RCC 7860 (cell line): ENCODE results near the gene CA10.

Experiments used
- DNase-seq: peaks from one replicate; pipeline ENCODE4 v3.0.0-alpha.2; 2015; ENCODE audit warnings: low spot score
- FAIRE-seq: peaks from 2 replicates; lab custom pipeline; 2012; peaks lifted over from hg19 to GRCh38; lab: Jason Lieb, UNC

Gene CA10

DNA sequence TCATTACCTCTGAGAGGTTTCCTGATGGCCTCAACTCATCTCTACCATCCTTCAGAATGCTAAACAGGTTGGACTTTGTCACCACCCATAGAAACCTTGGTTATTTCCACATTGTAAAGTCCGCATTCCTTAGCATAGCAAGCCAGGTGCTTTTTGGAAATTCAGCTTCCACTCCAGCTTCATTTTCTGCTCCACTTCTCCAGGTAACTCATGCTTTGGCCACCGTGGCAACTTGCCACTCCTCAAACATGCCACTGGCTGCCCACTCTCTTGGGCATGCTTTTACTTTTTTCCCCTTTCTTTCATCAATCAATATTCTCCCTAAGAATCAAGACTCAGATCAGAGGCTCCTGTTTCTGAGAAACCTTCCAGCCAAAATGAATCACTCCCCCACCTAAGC, 203.3 kb downstream of the CA10 start:
- FAIRE-seq (no peak), DNase-seq (no peak)

DNA sequence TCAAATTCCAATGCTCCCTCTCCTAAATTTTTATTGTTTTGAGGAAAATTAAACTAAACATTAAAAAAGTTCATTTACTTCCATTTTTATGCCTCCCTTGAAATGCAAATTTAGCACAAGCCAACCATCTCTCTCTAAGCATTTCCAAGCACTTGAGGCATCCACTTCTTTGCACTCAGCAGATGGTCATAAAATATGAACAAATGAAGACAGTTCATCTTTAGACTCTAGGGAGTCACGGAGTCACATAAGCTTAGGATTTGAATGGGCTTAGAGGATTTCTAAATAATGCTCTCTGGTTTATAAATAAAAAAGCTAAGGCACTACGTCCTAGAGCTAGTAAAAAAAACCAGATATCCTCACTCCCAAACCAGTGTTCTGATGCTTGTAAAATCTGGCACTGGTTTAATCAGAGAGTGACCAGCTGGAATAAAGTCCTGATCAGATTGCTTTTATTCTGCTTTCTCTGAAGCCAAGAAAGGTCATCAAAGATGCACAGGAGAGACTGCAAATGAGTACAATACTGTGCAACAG, 204.2 kb downstream of the CA10 start:
- FAIRE-seq = no peak
- DNase-seq = no peak

DNA sequence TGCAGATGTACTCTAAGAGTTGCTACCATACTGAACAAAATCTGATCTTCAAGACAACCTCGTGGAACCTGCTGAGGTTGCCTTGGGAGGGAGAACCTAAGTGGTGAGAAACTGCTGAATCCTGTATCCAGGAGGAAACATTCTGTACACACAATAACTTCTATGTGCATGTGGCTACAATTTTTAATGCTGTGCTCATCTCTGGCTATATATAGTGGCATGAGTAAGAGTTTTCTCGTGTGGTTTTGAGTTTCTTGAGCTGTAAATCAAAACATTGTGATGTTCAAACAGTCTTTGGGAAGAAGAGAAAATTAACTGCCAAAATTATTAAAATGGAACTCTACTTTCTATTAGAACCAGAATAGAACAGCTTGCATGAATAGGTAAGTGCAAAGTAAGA, 206.8 kb downstream of the CA10 start:
- no peak for DNase-seq
- FAIRE-seq = no peak

DNA sequence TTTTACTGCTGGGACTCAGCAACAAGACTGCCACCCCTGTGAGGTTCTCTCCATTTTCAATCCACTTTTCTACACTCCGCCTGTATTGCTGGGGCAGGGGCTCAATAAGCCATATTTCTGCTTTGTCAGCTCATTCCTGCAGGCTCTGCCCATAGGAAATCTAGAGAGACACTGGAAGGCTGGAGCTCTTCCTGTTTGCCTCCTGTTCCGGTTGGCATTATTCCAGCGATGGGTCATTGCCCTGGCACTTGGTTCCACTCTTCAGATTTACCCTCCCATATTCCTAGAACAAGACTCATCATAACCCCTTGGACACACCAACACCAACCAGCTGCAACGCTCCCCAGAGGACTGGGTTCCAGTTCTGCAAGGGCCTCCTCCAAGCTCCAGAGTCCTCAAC, 210.4 kb downstream of the CA10 start:
- FAIRE-seq (no peak), DNase-seq (peak; percentile 20)

DNA sequence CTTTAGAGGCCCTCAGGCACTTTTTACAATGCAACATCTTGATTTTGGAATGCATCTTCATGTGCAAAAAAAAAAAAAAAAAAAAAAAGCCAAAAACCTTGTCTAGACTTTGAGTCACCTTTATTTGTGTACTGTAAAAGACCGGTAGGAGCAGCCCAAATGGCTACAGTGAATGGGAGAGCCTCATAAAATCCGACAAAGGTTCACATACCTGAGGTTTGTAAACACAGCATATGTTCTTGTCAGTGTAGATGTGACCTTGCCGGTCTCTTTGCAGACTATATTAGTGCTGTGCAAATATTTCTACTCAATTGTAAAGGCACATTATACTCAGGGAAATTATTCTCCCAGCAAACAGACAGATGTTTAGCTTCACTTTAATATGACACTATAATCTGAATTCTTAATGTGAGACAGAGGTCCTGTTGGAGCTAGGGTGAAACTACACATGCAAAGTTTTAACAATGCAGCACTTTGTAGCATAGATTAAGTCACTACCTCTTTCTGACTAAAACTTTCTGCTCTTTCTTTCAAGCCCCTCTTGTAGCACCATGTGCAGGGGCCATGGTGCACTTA, 211.3 kb downstream of the CA10 start:
- no peak for FAIRE-seq
- no peak for DNase-seq

DNA sequence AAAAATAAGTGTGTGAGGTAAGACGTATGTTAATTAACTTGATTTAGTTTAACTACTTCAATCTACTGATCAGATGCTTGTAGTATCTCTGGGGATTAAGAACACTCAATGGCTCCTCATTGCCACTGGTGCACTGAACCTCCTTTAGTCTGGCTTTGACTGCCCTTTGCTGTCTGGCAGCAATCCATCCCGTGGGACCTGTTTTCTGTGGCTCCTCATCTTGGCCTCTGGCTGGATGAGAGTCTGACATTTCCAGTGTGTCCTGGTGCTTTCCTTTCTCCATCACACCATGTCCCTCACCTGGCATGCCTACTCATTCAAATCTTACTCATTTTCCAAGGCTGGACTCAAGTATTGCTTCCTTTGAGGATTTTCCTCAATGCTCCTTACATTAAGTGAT, 212.2 kb downstream of the CA10 start:
- FAIRE-seq = no peak
- no peak for DNase-seq

DNA sequence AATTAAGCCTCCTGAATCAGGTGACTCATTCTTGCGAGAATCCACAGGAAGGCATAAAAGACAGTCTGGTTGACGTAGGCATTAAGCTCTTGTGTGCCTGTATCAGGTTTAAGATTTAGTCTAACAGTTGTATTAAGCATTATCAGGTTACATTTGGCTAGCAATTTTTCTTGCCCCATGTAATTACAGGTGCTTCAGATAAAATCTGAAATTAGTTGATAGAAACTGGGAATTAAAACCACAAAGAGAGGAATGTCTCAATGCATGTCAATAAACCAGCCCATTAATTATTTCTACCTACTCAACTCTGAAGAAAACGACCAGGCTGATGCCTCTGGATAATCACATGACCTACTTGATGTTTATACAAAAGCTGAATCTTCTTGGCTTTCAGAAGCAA, 217.2 kb downstream of the CA10 start:
- FAIRE-seq = no peak

DNA sequence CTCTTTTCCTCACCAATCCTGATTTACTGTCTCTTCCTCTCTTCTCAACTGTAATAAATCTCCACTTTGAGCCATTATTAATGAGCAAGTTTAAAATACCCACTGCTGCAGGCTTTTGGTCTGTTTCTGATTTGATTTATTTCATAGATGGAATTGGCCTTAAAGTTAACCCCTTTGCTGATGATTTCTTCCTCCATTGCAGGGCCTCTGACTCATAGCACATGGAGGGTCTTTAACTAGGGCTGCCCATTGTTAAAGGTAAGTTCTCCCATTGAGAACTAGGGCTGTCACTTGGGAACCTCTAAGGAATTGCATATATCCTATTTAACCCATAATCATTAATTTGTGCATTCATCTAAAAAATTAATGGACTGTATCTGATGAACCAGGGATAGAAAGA, 221.2 kb downstream of the CA10 start:
- DNase-seq = no peak
- FAIRE-seq = no peak

More for the DNA sequence above, 217.2 kb downstream of the CA10 start:
- no peak for DNase-seq

DNA sequence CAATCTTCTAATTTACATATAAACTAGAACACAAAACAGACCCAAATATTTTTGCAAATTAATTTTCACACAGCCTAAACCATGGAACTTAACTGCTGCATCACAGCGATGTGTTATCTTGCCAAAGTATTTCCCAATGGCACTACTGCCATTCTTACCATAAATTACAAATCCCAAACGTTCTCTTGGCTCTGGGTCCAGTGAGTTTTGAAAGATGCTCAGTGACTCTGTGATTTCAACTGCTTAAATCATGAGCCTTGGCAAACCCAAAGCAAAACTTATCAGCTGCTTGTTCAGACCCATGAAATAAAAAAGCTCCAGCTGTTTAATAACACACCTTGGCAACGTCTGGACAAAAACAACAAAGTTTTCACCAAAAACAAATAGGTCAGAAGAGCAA, 223.0 kb downstream of the CA10 start:
- FAIRE-seq = no peak
- no peak for DNase-seq

DNA sequence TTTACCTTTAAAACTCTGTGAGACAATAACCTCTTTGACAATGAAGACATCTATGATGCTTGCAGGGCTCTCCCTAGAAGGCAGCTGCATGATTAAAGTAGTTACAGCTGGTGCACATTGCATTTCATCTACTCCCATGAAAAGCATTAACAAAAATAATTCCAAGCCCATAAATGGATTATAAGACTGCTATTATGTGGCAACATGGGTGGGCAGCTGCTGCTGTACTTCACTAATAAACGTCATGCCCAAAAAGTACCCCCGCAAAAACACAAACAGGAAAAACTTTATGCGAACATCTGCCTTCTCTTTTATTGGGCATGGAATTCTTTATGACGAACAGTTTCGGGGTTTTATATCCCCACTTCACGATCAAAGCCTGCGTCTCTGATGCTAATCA, 224.9 kb downstream of the CA10 start:
- no peak for DNase-seq
- FAIRE-seq = no peak

DNA sequence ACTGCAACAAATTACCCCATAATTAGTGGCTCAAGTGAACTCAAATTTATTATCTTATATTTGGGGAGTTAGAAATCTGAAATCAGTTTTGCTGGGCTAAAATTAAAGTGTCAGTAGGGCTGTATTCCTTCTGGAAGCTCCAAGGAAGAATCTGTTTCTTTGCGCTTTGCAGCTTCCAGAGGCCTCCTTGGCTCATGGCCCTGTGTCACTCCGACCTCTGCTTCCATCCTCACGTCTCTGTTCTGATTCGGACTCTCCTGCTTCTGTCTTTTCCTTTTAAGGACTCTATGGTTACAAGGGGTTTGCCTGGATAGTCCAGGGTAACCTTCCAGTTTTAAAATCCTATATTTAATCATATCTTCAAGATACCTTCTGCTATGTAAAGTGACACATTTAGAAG, 232.1 kb downstream of the CA10 start:
- DNase-seq = no peak
- no peak for FAIRE-seq

DNA sequence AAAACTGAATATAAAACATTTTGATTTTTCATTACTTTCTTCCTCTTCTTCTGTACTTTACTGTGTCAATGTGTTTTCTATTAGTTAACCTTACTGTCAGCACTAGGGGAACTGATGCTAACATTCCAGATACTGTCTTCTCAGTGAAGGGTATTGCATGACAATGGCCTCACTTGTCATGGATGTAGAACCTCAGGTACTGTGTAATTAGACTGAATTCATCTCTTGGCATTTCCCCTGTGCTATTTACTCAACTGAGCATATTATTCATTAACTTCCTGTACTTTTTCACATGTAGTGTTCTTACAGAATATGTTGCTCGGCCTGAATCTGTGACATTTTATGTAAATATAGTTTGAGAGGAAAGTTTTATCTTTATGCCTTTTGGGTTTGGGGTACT, 237.0 kb downstream of the CA10 start:
- FAIRE-seq (no peak), DNase-seq (no peak)

DNA sequence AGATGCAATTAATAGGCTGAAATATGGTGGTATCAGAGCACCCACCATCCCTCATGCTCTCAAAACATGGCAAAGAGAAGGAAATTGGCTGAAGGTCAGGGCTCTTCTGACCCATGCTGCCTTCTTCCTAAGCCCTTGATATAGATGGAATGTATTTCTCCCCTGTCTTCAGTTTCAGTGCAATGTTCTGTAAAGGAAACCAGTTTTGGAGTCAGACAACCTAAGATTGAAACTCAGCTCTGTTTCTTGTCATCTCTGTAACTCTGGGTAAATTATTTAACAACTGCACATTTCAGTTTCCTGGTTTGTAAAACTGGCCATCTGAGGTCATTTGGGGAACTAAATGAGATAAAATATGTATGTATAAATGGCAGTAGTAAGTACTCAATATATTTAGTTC, 243.9 kb downstream of the CA10 start:
- DNase-seq = no peak
- no peak for FAIRE-seq

DNA sequence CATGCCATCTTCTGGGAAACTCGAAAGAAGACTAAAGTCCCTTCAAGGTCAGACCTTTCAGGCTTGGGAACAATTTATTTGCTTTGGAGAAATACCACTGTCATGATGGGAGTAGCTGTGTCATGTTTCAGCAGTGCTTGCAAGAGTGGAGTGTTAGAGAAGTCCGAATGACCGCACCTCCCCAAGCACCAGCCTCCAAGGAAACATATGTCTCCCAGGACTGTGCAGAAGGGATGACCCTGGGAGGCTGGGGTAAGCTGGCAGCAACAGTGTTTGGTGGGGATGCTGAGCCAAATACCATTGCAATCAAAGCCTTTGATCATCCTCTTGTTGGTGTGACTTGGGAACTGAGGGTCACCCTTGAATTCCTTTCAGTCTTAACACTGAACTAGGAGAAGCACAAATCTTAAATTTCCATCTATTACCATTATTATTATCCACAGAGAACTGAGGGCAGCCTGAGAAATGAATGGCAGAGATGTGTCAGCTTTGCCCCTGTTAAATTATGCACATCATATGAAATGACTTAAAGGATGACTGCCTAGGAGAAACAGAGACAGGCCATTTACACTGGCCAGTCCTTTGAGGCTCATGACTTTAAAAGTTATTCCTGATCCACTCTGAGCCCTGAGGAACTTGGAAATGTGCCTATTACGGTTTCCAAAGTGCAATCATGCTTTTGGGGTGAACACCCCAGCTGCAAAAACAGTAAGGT, 244.9 kb downstream of the CA10 start:
- no peak for DNase-seq
- no peak for FAIRE-seq

DNA sequence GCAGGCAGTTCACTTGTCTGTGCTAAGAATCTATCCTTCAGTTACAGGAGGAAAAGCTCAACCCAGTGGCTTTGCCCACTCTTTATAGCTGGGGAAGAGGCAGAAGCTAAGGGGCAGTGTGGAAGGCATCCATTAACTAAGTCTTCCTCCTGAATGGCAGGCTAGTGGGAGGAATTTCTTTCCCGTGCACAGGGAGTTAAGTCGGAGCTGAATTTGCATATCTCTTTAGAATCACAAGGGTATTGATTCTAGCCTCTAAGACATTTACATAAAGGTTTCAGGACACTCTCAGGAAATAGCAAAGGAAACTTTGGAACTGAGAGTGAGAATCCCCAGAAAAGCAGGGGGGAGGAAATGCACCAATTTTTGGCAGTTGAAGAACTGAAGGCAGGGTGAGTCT, 245.6 kb downstream of the CA10 start:
- DNase-seq = no peak
- FAIRE-seq = no peak

DNA sequence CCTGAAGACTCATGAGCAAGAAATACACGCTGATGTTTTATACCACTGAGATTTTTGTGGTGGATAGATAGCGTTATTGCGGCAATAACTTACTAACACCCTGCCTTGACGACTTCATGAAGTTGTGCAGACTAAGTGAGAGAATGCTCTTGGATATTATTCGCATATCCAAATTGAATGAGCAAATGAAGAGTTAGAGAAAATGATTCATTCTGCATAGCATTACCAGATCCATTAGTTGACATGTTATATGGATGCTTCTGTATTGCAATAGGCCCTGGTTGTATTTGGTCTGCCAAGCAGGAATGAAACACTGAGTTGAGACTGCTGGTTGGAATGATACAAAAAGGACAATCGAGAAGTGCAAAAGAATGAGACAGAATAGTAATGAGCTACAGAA, 247.3 kb downstream of the CA10 start:
- FAIRE-seq (no peak), DNase-seq (no peak)

DNA sequence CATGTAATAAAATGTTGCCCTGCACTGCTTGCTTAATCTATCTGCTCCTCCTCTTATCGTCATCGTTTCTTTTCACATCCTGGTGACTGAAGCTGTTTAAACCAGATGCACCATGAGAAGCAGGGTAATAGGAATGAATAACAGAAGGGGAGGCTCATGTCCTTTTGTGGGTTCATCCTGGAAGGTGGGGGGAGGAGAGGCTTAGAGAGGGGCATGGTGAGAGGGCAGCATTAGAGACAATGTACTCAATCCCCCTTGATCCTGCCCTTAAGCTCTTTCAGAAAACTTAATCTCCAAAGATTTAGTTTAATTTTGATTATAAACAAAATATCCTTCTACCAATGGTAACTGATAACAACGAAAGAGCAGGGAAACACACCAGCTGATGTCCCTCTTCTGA, 248.5 kb downstream of the CA10 start:
- DNase-seq = no peak
- FAIRE-seq = no peak

DNA sequence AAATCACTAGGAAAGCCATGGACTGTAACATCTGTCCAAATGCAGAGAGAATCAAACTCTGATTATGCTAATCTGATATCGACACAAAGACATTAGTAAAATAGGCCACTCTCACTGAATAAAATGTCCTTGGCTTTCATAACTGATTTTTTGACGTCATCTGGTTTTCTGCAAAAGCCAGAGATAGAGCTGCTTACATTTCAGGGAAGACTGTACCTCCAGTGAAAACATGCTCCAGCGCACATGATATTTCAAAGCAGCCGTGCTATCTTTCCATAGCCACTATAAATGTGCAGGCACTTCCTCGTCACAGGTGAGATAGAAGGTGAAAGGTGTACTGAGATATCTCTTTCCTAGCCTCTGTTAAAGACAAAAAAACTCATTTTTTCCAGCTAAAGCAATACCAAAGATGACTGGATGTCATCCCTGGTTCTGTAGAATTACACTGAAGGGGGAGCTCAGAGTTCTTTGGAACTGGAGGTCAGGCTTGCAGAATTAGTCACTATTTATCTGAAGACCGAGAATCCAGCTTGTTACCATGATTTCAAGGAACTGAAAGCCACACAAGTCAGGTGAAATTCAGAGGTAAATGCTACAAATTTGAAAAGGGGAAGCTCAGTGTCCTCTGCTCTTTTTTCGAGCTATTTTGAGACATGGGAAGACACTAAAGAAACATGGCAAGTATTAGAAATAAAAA, 249.5 kb downstream of the CA10 start:
- FAIRE-seq = no peak
- no peak for DNase-seq

DNA sequence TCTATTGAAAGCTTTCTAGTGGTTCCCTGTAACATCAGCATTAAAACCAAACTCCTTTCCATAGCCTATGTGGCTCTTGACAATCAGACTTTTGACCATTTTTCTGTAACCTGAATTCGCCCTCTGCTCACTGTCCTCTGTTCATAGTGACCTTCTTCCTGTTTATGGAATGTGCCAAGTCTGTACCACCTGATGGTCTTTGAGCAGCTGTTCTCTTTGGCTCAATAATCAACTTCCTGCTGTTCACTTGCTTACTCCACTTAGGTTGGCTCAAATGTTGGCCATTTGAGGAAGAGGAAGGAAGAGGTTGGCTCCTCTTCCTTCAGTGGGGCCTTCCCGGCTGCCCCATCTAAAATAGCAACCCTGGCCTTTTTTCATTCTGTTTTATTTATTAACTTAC, 251.5 kb downstream of the CA10 start:
- FAIRE-seq (no peak), DNase-seq (no peak)

DNA sequence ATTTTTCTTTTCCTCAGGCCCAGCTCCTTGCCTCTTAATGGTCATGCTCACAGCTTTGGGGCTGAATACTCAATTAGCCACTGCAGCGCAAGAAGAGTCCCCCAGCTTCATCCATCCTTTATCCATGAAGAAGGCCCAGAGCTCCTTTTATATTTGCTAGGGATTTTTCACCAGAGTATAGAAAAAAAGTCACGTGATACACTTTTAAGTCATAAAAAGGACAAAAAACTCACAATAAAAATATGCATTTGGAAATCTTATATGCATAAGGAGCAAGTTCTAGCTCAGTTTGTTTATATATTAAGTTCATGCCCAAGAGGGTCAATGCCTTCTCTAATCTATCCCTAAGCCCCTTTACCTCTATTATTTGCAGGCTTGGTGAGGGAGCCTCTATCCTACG, 254.1 kb downstream of the CA10 start:
- FAIRE-seq (no peak), DNase-seq (no peak)

DNA sequence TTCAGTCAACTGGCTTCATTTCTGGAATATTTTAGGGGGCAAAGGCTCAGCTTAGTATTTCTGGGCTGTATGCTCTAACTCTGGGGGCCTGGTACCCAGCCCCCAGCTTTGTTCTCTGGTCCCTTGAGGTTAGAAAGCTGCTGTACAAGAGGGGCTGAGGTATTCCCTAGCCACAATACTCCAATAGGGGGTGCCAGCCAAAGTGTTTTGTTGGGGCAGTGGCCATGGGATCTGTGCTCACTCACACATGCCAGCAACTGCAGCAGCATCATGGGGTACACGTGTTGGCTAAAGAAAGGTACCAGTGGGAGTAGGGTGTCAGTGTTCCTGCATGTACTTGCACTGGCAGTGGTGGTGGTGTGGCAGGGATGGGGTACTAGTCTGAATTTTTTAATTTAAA, 257.3 kb downstream of the CA10 start:
- no peak for FAIRE-seq

DNA sequence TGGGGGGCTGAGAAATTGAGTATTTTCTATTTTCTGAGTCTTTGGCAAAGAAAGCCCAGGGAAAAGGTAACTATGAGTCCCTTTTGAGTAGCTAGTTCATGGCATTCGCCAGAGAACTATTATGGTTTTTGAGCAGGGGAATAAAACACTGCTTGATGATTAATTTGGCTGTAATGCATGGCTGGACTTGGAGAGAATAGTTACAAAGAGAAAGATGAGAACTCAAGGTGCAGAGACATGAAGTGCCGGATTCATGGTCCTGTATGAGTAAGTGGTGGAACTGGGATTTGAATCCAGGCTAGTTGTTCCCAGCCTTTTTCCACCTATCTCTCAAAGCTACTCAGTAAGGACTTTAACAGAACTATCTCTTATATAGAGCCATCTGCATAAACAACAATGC, 266.6 kb downstream of the CA10 start:
- DNase-seq (no peak), FAIRE-seq (no peak)

More for the DNA sequence above, 257.3 kb downstream of the CA10 start:
- no peak for DNase-seq
